HG03103 (cell line): Measurements from ENCODE around the gene DYSF.

Experiments used
- ATAC-seq: cut with Tn5 transposase; IDR thresholded peaks from one replicate; pipeline ENCODE4 v1.9.1; 2021; ENCODE audit warnings: low read depth; ENCODE audit not compliant: unreplicated experiment

DYSF gene

DNA sequence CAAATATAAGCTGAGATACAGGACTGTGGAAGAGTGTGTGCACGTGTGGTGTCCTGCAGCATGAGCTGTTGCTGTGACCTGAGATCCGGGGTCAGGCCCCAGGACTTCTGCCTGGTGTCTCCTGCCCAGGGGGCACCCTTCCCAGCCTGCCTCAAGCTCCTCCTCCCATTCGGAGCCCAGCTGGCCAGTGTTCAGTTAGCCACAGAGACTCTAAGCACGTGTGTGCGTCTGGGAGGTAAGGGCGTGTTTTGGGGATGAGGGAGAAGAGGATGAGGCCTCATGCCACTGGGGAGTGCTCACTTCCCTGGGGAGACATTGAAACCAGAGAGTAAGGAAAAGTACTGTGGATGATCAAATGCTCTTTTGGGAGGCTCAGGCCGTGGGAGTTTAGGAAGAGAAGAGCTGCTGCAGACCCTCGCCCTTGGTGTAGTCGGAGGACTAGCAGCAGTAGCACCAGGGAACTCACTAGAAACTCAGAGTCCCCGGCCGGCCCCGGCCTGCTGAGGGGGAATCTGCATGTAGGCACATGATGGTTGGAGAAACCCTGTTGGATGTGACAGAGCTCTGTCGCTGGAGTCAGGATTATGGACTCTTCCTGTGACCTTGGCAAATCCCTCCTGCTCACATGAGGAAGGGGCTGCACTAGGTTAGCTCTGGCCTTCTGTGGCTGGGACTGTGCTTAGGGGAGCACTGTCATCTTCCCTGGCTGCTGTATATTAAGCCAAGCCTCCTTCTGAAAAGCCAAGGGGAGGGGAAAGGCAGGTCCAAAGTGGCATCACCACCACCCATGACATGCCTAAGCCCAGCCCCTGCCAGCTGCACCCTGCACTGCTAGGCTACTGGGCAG lies 231.1 kb downstream of the DYSF start:
- no peak for ATAC-seq

DNA sequence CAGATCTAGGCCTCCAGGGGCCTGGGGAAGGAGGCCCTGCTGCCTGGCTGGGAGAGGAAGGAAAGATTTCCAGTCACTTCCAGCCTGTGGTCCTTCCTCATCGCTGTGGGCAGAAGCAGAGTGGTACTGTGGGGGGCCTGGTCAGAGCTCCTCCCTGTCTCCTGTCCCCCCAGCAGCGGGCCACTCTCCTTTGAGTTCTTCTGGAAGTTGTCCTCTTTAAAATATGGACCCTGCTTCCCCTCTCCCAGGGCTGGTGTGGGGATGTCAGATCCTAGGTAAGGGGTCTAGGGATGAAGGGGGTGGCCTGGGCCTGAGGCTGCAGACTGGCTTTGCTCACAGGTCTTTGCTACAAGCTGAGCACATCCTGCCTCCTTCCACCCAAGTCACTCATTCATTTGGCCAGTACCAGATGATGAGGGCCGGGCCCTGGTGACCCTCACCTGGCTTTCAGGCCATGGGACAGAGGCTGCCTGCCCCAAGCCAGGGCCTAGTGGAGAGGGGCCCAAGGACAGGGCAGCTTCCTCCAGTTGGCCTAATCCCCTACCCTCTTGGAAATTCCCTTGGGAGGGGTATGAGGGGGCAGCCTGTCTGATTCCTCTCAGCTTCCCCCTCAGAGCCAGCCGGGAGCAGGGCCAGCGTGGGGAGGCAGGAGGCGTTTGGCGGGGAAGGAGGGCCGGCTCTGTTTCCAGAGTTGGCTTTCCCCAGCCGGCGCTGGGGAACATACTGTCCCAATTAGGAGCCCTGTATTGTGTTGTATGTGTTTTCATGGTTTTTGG lies 231.9 kb downstream of the DYSF start:
- ATAC-seq, result no peak

DNA sequence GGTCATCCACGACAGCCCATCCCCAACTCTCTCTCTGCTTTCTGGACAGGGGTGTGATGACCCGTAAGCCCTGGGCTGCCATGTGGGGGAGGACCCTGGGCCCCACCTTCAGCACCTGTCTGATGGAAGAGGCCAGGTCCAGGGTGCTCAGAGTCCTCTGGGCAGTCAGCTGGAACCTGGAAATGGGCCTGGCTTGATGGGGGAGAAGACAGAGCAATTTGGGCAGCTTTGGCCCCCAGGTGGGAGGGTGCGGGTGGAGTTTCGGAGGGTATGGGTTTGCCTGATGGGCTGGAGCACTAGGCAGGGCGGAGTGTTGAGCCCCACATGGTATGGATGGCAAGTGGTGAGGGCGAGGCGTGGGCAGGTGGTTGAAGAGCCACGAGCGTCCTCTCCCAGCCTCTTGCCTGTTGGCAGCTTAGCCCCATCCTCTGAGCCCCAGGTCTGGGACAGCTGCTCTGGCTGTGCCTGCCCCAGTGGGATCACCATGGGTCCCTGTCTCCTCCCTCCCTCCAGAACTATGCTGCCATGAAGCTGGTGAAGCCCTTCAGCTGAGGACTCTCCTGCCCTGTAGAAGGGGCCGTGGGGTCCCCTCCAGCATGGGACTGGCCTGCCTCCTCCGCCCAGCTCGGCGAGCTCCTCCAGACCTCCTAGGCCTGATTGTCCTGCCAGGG lies 232.7 kb downstream of the DYSF start:
- no peak for ATAC-seq

DNA sequence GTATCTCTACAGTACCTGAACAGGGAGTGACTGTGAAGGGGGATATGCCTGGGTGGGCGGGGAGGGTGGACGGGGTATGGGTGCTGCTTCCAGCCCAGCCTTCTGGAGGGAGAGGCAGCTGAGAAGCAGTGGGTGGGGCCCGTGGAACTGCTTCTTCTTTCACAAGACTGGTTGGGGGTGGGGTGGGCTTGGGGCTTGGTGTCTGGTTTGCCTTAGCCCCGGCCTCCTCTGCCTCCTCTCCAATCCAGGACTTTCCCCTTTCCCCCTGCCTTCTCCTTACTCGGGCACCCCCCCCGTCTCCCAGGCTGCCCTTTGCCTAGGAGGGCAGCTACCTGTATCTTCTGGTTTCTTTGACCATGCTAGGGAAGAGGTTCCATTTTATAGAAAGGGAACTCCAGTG lies 233.4 kb downstream of the DYSF start:
- ATAC-seq, result no peak

DNA sequence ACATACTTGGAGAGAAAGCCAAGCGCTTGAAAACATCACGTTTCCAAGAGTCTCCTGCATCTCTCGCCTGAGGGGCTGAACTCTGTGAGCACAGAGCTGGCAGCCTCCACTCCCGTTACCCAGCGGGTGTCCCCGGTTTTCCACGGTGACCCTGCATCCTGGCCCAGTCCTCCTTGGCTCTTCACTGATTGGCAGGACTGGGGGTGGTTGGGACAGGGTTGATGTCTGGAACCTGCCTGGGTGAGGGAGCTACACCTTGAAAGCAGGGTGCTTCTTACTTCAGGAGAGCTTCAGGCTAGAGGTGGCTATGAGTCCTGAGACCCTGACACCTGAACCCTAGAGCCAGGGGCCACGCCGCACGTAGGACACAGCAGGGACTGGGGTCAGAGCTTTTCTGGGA lies 234.1 kb downstream of the DYSF start:
- ATAC-seq, result no peak

DNA sequence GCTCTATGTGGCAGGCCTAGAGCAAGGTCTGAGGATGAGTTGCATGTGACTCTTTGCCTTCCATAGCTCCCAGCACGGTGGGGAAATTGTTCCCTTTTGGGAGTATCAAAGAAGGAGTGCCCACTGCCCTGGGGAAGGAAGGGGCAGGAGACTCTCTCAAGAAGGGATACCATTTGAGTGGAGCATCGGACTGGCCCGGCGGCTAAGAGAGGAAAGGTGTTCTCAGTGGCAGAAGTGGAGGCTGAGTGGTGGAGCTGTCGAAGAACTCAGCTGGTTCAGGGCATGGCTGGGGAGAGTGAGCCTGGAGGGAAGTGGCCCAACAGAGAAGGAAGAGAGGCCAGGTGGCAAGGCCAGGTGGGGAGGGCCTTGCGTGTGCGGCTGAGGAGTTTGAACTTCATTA lies 235.2 kb downstream of the DYSF start:
- no peak for ATAC-seq

DNA sequence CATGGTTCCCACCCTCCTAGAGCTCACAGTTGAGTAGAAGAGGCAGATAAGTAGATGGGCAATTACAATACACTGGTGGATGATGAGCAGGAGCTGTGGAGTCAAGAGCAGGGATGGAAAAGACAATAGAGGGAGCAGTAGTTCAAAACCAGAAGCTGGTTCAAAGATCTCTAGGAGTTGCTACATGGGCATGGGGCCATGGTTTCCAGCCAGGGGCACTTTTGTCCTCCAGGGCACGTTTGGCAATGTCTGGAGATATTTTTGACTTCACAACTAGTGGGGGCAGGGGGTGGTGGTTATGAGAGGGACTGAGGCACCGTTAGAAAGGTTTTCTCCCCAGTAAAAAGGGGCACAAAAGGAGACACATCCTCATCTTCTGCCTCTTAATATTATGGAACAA lies 236.0 kb downstream of the DYSF start:
- no peak for ATAC-seq

DNA sequence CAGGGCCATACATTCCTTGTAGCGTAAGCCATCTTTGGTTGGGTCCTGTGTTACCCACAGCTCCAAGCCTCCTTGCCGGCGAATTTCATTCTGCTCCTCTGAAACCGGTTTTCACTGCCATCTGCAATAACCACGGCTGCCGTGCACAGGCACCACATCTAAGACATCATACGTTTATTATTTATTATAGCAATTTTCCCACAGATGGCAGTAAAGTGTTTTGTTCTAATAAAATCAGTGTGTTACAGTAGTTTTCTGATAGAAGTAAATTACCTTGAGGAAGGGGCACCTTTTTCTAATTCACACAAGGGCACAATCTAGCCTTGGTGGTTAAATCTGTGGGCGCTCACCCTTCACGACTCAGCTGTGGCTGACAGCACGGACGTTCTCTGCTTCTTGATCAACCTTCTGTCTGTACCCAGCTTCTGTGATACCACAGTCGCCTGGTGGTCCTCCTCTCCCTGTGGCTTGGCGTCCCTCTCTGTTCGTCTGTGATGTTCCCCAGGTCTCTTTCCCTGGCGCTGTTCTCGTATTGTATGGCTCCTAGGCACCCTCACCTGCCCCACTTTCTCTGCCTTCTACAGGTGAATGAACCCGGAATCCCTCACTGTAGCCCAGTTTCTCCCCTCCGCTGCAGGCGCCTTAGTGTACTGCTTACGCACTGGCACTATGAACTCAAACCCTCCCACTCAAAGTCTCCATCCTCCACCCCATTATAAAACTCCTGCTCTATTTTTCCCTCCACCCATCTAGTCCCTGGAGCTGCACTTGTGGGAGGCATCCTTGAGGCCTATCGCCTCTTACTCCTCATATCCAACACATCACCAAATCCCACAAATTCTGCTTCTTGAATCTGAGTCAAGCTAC lies 236.8 kb downstream of the DYSF start:
- ATAC-seq, result no peak

DNA sequence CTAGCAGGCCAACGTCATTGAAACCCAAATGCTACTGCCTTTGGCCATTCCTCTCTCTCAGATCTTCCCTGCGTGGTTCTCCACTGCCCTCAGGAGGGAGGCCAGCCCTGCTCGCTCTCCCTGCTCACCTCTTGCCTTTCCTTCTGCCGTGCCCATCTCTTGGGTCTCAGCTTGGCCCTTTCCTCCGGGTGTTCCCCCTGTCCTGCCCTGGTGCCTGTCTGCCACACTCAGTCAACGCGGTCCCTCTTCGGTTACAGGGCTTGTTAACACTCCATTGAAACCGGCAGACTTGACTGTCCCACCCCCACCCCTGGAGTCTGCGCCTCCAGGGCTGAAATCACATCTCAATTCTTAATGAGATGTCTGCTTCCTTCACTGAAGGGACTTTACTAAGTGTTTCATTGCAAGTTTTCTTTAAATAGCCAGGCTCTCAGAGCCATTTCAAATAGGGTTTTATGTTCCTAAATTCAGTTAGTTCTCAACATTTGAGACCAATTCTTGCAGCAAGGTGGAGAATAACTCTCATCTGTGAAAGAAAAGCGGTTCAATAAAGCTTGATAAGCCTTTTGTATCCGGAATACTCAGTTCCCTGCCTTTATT lies 237.6 kb downstream of the DYSF start:
- no peak for ATAC-seq

DNA sequence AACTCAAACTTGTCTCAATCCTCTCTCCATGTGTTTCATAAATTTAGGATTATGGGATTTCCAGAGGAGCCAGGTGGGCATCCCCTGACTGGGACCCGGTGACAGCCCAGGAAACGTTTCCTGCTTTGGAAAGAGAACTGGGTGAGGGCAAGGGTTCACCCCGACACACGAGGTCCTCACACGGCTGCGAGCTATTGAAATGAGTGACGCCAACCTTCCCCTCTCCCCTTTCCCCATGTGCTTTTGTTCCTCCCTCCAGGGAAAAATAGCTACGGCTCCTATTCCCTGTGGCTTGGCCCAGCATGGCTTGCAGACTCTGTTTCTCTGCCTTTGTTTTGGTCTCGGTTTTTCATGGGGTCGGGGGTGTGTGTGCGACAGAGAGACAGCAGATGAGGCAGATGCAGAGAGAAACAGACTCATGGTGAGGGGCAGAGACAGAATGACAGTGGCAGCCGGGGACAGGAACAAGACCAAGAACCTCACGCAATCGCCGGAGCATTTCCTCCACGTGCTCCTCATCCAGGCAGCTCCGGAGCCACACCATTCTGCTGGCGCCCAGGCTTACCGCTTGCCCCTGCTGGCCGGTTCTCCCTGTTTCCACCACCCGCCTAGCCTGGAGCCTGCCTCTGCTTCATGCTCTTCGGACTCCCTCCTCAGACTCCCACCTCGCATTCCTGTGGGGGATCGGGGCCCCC lies 238.5 kb downstream of the DYSF start:
- ATAC-seq, result no peak

DNA sequence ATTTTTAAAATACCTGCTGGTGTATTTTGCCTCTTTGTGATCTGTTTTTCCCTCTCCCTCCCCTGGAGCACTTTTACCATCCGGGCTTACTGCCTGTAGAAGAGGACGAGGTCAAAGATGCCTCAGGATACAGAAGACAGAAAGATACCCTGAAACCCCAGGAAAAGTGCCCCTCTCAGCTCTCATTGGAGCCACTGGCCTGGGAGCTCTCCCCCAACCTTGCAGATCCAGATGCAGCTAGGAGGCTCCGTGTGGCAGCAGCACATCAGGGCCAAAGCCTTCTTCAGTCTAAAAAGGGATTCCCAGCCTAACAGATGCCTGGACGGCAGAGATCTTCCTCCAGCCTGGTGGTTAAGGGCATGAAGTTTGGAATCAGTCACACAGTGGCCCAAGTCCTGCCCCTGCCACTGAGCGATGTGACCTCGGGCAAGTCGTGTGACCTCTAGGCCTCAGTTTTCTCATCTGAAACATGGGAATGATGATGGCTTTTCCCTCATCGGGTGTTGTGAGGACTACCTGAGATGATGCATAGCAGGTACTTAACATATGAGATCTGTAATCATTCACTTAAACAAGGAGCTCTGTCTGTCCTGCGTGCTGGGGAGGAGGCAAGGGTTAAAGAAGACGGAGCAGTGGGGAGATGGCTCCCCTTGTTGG lies 239.4 kb downstream of the DYSF start:
- no peak for ATAC-seq

DNA sequence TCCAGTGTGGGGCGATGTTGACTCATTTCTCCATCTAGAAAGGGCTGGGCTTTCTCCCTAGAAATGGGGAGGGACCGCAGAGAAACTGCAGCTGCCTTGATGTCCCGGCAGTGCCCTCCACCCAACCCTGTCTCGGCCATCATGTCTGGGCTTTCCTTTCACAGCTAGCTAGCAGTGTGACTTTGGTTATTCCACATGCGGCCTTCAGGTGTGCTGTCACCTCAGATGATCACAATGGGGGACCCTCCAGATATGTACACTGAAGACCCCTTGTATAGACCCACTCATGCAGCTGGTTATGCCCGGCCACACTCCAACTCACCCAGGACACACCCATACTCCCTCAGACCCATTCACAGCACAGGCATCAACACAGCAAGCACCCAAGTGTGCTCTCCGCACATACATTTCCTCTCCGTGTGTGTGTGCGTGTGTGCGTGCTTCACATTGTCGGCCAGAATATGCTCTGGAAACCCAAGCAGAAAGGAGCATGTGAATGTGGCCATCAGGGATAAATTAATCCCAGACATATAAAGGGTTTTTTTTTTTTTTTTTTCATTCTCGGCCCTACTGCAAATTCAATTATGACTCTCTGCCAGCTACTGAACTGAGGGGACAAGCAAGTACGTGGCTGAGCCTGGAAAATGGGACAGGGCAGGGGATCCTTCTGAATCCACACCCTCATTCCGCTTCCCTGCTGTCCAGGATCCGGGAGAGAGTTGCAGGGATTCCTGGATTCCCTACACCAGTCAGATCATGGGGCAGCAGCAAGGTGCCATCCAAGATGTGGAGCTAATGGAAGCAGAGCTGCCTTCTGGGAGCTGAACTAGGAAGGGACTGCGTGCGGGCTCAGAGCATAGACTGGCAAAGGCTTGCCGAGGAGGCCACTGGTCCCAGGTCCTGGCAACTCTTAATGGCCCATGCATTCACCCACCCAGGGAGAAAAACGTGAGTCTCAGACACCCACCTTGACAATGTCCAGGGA lies 240.2 kb downstream of the DYSF start:
- no peak for ATAC-seq

DNA sequence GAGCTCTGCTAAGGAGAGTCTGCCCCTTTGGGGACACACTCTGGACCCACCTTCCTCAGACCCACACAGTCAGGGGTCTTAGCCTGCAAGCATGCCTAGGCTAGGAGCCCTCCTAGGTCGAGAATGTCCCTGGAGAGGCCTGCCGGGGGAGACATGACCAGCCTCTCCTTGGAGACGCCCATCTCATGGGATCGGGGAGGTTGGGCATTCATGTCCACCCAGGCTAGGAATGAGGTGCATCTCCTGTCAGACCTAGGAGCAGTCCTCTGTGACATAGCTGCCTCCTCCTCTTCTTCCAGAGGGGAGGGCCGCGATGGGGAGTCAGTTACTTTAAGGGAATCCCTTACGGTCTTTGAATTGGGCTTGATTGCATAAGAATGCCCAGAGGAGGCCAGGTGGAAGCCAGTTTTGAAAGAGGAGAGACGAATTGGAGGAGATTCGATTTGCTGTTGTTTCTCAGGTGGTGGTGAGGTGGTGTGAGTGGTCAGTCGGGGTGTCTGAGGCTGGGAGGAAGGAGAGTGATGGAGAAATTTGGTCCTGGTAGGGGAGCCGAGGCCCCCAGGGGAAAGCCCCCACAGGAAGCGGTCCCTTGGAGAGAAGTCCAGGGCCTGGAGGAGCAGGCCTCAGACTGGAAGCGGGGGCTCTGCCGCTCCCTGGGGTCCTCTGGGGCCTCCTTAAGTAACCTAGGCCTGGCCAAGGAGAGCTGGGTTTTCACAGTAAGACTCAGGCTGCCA lies 241.3 kb downstream of the DYSF start:
- no peak for ATAC-seq

DNA sequence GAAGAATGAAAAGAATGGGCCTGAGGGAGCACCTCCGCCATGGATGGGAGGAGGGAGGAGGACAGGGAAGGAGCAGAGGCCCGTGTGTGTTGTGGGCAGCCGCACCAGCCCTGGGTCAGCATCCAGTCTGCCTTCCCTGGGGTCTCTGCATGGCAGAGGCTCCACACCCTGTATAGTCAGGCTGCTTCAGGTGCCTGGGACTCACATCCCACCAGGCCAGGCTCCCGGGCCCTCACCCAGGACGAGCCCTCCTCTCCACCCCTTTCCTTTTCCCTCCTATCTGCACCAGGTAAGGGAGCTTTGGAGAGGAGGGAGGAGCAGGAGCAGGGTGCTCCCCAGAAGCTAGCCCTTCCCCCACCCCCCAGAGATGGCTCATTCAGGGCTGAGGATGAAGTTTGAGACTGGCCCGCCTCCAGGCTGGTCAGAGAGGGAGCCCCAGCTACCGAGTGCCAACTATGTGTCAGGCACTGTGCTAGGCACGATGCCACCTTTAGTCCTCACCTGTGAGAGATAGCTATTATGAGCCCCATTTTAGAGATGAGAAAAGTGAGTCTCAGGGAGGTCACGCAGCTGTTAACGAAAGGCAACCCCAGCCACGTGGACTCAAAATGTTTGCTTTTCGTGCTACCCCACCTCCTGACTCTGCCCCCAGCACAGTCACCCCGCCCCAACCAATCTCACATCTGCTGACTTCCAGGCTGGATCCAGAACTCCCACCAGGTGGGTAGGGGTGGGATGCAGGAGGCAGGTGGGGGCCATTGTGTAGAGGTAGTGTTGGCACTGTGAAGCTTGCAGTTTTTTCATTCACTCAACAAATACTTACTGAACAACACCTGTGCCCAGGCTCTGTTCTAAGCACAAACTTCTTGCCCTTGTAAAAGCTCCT lies 242.1 kb downstream of the DYSF start:
- ATAC-seq, result no peak

DNA sequence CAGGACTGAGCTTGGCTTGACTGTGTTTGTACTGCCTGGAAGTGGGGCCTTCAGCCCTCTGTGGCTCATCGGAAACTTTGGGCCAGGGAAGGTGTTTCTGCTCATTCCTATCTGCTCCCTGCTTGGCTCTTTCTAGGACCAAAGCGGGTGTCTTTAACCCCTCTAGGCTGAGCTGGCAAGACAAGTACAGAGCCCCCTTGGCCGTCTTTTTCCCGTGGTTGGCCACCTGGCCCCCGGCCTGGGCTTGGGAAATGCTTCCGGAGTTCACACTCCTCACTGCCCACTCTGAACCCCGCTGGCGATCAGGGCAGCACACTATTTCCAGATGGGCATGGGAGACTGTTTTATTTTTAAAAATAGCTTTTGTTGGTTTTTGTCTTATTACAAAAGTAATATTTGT lies 243.0 kb downstream of the DYSF start:
- ATAC-seq, result no peak
